Smooth muscle cell (in vitro differentiated cells): ENCODE results near the gene ITSN2. TPM values are rescaled to one million over a fixed set of nuclear protein-coding genes. Genes with fewer than 3 reads are reported as not detected.

Source experiments
- DNase-seq: peaks from one replicate; lab custom pipeline; 2025; ENCODE audit not compliant: unreplicated experiment; lab: John Stamatoyannopoulos, UW
- H2AFZ ChIP-seq: fragments of 200-600 bp; sonication (generic); 2 replicates; pipeline ENCODE4 v1.6.0; 2016; ENCODE audit warnings: antibody characterized with exemption, low read depth, mild to moderate bottlenecking
- H3F3A ChIP-seq: fragments of 200-600 bp; sonication (generic); 2 replicates; pipeline ENCODE4 v1.6.0; 2017; ENCODE audit warnings: antibody characterized with exemption, low read depth
- H3K27ac ChIP-seq: fragments of 200-600 bp; sonication (generic); 2 replicates; pipeline ENCODE4 v1.5.1; 2016; ENCODE audit warnings: low read depth, mild to moderate bottlenecking
- H3K27me3 ChIP-seq: fragments of 200-600 bp; sonication (generic); 2 replicates; pipeline ENCODE4 v1.6.1; 2016; ENCODE audit warnings: low read depth, mild to moderate bottlenecking
- H3K36me3 ChIP-seq: fragments of 200-600 bp; sonication (generic); 2 replicates; pipeline ENCODE4 v1.5.1; 2016; ENCODE audit warnings: low read depth
- H3K4me1 ChIP-seq: fragments of 200-600 bp; sonication (generic); 2 replicates; pipeline ENCODE4 v1.5.1; 2016; ENCODE audit warnings: low read depth
- H3K4me2 ChIP-seq: fragments of 200-600 bp; sonication (generic); 2 replicates; pipeline ENCODE4 v1.6.0; 2016; ENCODE audit warnings: mild to moderate bottlenecking
- H3K4me3 ChIP-seq: fragments of 200-600 bp; sonication (generic); 2 replicates; pipeline ENCODE4 v1.5.1; 2016; ENCODE audit warnings: mild to moderate bottlenecking
- H3K79me2 ChIP-seq: fragments of 200-600 bp; sonication (generic); 2 replicates; pipeline ENCODE4 v1.6.0; 2016; ENCODE audit warnings: low read depth, mild to moderate bottlenecking
- H3K9ac ChIP-seq: fragments of 200-600 bp; sonication (generic); 2 replicates; pipeline ENCODE4 v1.6.0; 2016; ENCODE audit warnings: low read depth
- H3K9me3 ChIP-seq: fragments of 200-600 bp; sonication (generic); replicated peaks from 2 replicates; pipeline ENCODE4 v1.5.1; 2016; ENCODE audit warnings: low read depth
- H4K20me1 ChIP-seq: fragments of 200-600 bp; sonication (generic); 2 replicates; pipeline ENCODE4 v1.6.0; 2016; ENCODE audit warnings: low read depth
- CTCF ChIP-seq: fragments of 200-600 bp; sonication (generic); IDR thresholded peaks from 2 replicates; pipeline ENCODE4 v1.5.1; 2017; ENCODE audit warnings: borderline replicate concordance, mild to moderate bottlenecking, antibody characterized with exemption; ENCODE audit not compliant: insufficient read depth, poor library complexity, severe bottlenecking
- WGBS: methylation state at CpG from one replicate; pipeline ENCODE4 v1.1.7; 2016; ENCODE audit warnings: low lambda C conversion rate; 5-methylcytosine and 5-hydroxymethylcytosine counted together
- polyA plus RNA-seq: library from polyadenylated mRNA; unstranded; fragments of >200 nt; fragmentation: Nextera tagmentation; extraction: Ambion mirVana; gene quantifications from 2 replicates; pipeline ENCODE4 v1.2.1, GENCODE V29; 2016
- total RNA-seq: library from RNA; depleted of rRNA; stranded (reverse); fragments of >200 nt; gene quantifications from 2 replicates; pipeline ENCODE4 v1.2.3, GENCODE V29; 2014

ITSN2 gene
- total and polyA plus RNA-seq, 2 experiments from 2014 or later = 8.5 to 19.6 TPM

- Histone ChIP-seq H3K36me3 (no peaks in the 10 kb centered on the region), H3K9ac (no peak overlapping the region)
Measured at GRCh38 chr2:24253303-24253919, 106.9 kb downstream of the ITSN2 start.

GRCh38 chr2:24247592-24247991 is 112.7 kb downstream of the ITSN2 start:
- WGBS = 94% methylated on average over 3 of the region's 3 CpGs
- H3K36me3 ChIP-seq = peaks cover 5% of the 10 kb centered on the region

More at GRCh38 chr2:24253303-24253919, 106.9 kb downstream of the ITSN2 start:
- Histone ChIP-seq H3K4me1 (no peaks in the 10 kb centered on the region), H3K9me3 (no peaks in the 10 kb centered on the region), H3F3A (no peaks in the 10 kb centered on the region), H3K27ac (no peak overlapping the region), H3K4me3 (no peak overlapping the region), H4K20me1 (no peaks in the 10 kb centered on the region), H2AFZ (no peak overlapping the region), H3K4me2 (no peak overlapping the region), H3K79me2 (no peaks in the 10 kb centered on the region), H3K27me3 (no peaks in the 10 kb centered on the region)
- 87% methylated on average over 6 of the region's 6 CpGs for WGBS
- no peak for DNase-seq
- TF ChIP-seq CTCF = no peak

GRCh38 chr2:24247164-24247563 is 113.2 kb downstream of the ITSN2 start:
- no peaks in the 10 kb centered on the region for H3K4me1 ChIP-seq
- peaks cover 5% of the 10 kb centered on the region for H3K36me3 ChIP-seq
- H3K27ac ChIP-seq = no peak overlapping the region
- H3K4me3 ChIP-seq = no peak overlapping the region
- H3K9me3 ChIP-seq = no peaks in the 10 kb centered on the region
- H3K27me3 ChIP-seq = no peaks in the 10 kb centered on the region
- no peaks in the 10 kb centered on the region for H4K20me1 ChIP-seq
- no peak overlapping the region for H3K4me2 ChIP-seq
- H3K79me2 ChIP-seq = no peaks in the 10 kb centered on the region
- no peak overlapping the region for H2AFZ ChIP-seq
- no peaks in the 10 kb centered on the region for H3F3A ChIP-seq
- TF ChIP-seq CTCF = no peak
- no peak for DNase-seq
- 92% methylated on average over 1 of the region's 1 CpG for WGBS
- H3K9ac ChIP-seq = no peak overlapping the region

More at GRCh38 chr2:24247592-24247991, 112.7 kb downstream of the ITSN2 start:
- H3K9me3 ChIP-seq = no peaks in the 10 kb centered on the region
- H3K9ac ChIP-seq = no peak overlapping the region
- H3K4me2 ChIP-seq = no peak overlapping the region
- H3K79me2 ChIP-seq = no peaks in the 10 kb centered on the region
- no peak overlapping the region for H2AFZ ChIP-seq
- no peaks in the 10 kb centered on the region for H4K20me1 ChIP-seq
- no peak overlapping the region for H3K27ac ChIP-seq
- no peaks in the 10 kb centered on the region for H3K27me3 ChIP-seq
- no peaks in the 10 kb centered on the region for H3F3A ChIP-seq
- TF ChIP-seq CTCF = no peak
- H3K4me1 ChIP-seq = no peaks in the 10 kb centered on the region
- DNase-seq = no peak
- no peak overlapping the region for H3K4me3 ChIP-seq

- Histone ChIP-seq H3K4me2 (no peak overlapping the region), H3K27ac (no peak overlapping the region), H3K4me1 (no peaks in the 10 kb centered on the region), H3K36me3 (peaks cover 5% of the 10 kb centered on the region), H3K9ac (no peak overlapping the region), H3K9me3 (no peaks in the 10 kb centered on the region), H3F3A (no peaks in the 10 kb centered on the region), H3K27me3 (no peaks in the 10 kb centered on the region), H2AFZ (no peak overlapping the region), H3K79me2 (no peaks in the 10 kb centered on the region), H4K20me1 (no peaks in the 10 kb centered on the region), H3K4me3 (no peak overlapping the region)
- TF ChIP-seq CTCF = no peak
- WGBS = 94% methylated on average over 4 of the region's 4 CpGs
- no peak for DNase-seq
Measured at GRCh38 chr2:24245986-24246776, 114.2 kb downstream of the ITSN2 start.
